ENCODE measurements around the gene GDPD1.
A peak's percentile ranks its signal among the peaks of the same experiment; 100 is the strongest.

- TF ChIP-seq CTCF (IDR thresholded peaks at IDR 0.05), result peak; percentile 73 to 79 (median 78)
- no peak for TF ChIP-seq POLR2A (IDR thresholded peaks at IDR 0.05; ENCODE audit: low read depth)
- no peak for TF ChIP-seq EP300 (IDR thresholded peaks at IDR 0.05)
Measured at GRCh38 chr17:59220328-59221158, at the start of gene GDPD1.
